ENCODE measurements around the gene CCZ1B. TPM values are rescaled to one million over a fixed set of nuclear protein-coding genes. Genes with fewer than 3 reads are reported as not detected.
"Not testable (repeated sequence)": the region's sequence is repeated elsewhere in the genome, so short reads cannot be mapped to it uniquely, and the experiment has no call there.

The CCZ1B gene
- total RNA-seq, 1 donor from 2014 or later = 49.5 TPM

GRCh38 chr7:6797218-6797617 lies 28.9 kb downstream of the CCZ1B start:
- H3K9me3 Mint-ChIP-seq; DNase-seq (ENCODE audit: extremely low spot score, unreplicated experiment); H3K4me3 Mint-ChIP-seq; H3K36me3 Mint-ChIP-seq; H3K4me1 Mint-ChIP-seq (ENCODE audit: unreplicated experiment); H3K27me3 Mint-ChIP-seq; H3K27ac Mint-ChIP-seq: not testable (repeated sequence)

DNA sequence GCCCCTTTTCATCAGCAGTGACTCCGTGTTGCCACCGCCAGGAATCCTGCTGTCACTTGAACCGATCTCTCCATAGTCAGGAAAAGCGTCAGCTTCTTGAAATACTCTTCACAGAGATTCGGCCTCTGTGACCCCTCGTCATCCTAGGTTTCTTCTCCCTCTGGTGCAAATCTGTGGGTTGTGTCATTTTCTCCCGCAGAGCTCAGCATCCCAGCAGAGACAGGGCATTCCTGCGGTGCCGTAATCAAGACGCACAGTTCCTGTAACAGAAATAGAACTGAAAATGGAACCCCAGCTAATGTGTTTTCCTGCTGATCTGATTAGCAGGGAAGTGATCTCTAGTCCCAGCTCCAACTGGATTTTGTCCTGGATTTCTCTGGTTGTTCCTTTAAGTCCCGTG lies 31.8 kb downstream of the CCZ1B start:
- not testable (repeated sequence) for DNase-seq (ENCODE audit: extremely low spot score, unreplicated experiment); H3K36me3 Mint-ChIP-seq; H3K4me3 Mint-ChIP-seq; H3K27ac Mint-ChIP-seq; H3K27me3 Mint-ChIP-seq; H3K4me1 Mint-ChIP-seq (ENCODE audit: unreplicated experiment); H3K9me3 Mint-ChIP-seq

GRCh38 chr7:6792113-6792872 lies 33.8 kb downstream of the CCZ1B start:
- H3K4me1 Mint-ChIP-seq (ENCODE audit: unreplicated experiment); DNase-seq (ENCODE audit: extremely low spot score, unreplicated experiment); H3K9me3 Mint-ChIP-seq; H3K36me3 Mint-ChIP-seq; H3K27ac Mint-ChIP-seq; H3K27me3 Mint-ChIP-seq; H3K4me3 Mint-ChIP-seq: not testable (repeated sequence)

- not testable (repeated sequence) for H3K4me3 Mint-ChIP-seq; H3K36me3 Mint-ChIP-seq; H3K4me1 Mint-ChIP-seq (ENCODE audit: unreplicated experiment); H3K27ac Mint-ChIP-seq; H3K9me3 Mint-ChIP-seq; DNase-seq (ENCODE audit: extremely low spot score, unreplicated experiment); H3K27me3 Mint-ChIP-seq
Measured at GRCh38 chr7:6789353-6789752, 36.7 kb downstream of the CCZ1B start.

GRCh38 chr7:6781581-6781980 lies 44.5 kb downstream of the CCZ1B start:
- not testable (repeated sequence) for H3K4me1 Mint-ChIP-seq (ENCODE audit: unreplicated experiment); H3K27me3 Mint-ChIP-seq; H3K4me3 Mint-ChIP-seq; H3K36me3 Mint-ChIP-seq; DNase-seq (ENCODE audit: extremely low spot score, unreplicated experiment); H3K27ac Mint-ChIP-seq; H3K9me3 Mint-ChIP-seq

- not testable (repeated sequence) for H3K27me3 Mint-ChIP-seq; H3K4me1 Mint-ChIP-seq (ENCODE audit: unreplicated experiment); DNase-seq (ENCODE audit: extremely low spot score, unreplicated experiment); H3K36me3 Mint-ChIP-seq; H3K27ac Mint-ChIP-seq; H3K4me3 Mint-ChIP-seq; H3K9me3 Mint-ChIP-seq
Measured at GRCh38 chr7:6761186-6761585, 64.9 kb downstream of the CCZ1B start.

DNA sequence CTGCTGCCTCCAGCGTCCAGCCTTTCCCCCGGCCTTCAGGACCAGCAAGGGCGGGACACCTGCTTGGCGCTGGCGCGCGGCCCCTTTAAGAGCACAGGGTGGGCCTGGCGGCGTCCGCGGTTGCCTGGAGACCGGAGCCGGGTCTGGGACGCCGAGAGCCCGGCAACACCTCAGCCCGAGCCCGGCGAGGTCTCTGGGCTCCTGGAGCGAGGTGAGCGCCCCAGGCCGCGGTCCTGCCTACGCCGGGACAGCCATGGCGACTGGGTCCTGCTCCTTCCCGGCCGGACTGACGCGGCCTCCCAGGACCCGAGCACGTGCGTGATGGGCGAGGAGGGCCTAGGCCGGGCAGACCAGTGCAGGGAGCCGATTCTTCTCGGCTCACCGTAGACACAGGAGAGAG lies 72.1 kb downstream of the CCZ1B start, which contains the start of gene RSPH10B2:
Gene RSPH10B2 (plus strand): TSS at position 140 of the 400 bp plus-strand sequence. CDS start 3,575 bp downstream, outside the sequence.
- H3K36me3 Mint-ChIP-seq; H3K27me3 Mint-ChIP-seq; H3K9me3 Mint-ChIP-seq; H3K4me1 Mint-ChIP-seq (ENCODE audit: unreplicated experiment); H3K4me3 Mint-ChIP-seq; DNase-seq (ENCODE audit: extremely low spot score, unreplicated experiment); H3K27ac Mint-ChIP-seq: not testable (repeated sequence)

DNA sequence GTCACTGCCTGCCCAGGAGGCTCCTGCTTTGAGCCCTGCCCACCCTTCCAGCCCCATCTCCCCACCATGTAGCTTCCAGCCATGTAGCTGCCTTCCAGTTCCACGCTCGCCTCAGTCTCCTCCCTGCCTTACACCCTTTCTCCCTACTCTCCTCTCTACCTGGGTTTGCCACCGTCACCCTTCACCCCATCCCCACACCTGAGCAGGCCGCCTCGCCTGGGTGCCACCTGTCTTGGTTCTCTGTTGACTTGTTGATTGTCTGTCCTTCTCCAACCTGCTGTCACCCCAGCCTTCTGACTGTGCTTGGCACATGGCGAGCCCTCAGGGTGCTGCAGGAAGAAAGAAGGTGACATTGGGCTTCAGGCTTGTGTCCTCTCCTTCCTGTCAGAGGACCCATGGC lies 75.9 kb downstream of the CCZ1B start:
- H3K9me3 Mint-ChIP-seq; H3K4me3 Mint-ChIP-seq; H3K4me1 Mint-ChIP-seq (ENCODE audit: unreplicated experiment); DNase-seq (ENCODE audit: extremely low spot score, unreplicated experiment); H3K27ac Mint-ChIP-seq; H3K36me3 Mint-ChIP-seq; H3K27me3 Mint-ChIP-seq: not testable (repeated sequence)

- H3K27ac Mint-ChIP-seq; H3K27me3 Mint-ChIP-seq; H3K9me3 Mint-ChIP-seq; H3K4me3 Mint-ChIP-seq; H3K36me3 Mint-ChIP-seq; H3K4me1 Mint-ChIP-seq (ENCODE audit: unreplicated experiment); DNase-seq (ENCODE audit: extremely low spot score, unreplicated experiment): not testable (repeated sequence)
Measured at GRCh38 chr7:6749335-6749734, 76.7 kb downstream of the CCZ1B start.

Other genes starting within 250 kb of the CCZ1B start
- 62.0 and 67.9 TPM in 2 replicates for gene ZDHHC4, start 248.8 kb downstream of the CCZ1B start, total RNA-seq (ENCODE audit: low replicate concordance)
- 35.8 and 44.1 TPM in 2 replicates for gene INTS15, start 236.3 kb downstream of the CCZ1B start, total RNA-seq (ENCODE audit: low replicate concordance)
- 5.0 and 9.2 TPM in 2 replicates for gene ZNF853, start 210.7 kb downstream of the CCZ1B start, total RNA-seq (ENCODE audit: low replicate concordance)
- 37.1 and 46.8 TPM in 2 replicates for gene ZNF316, start 189.0 kb downstream of the CCZ1B start, total RNA-seq (ENCODE audit: low replicate concordance)
- gene ZNF12, start 119.3 kb downstream of the CCZ1B start, total RNA-seq (ENCODE audit: low replicate concordance) = 28.3 and 30.9 TPM in 2 replicates
- 0.83 and 1.1 TPM in 2 replicates for gene RSPH10B2, start 72.2 kb downstream of the CCZ1B start, total RNA-seq (ENCODE audit: low replicate concordance)

Data from type B pancreatic cell (in vitro differentiated cells).